Activated CD8-positive, alpha-beta T cell treated with anti-CD3 and anti-CD28 coated beads, Interleukin-2, amount 10 ng/mL, durations not matched to agents 7 days and 5 days (primary cell): ENCODE results near the gene EVL. TPM values are rescaled to one million over a fixed set of nuclear protein-coding genes. Genes with fewer than 3 reads are reported as not detected.
"Not testable (repeated sequence)": the region's sequence is repeated elsewhere in the genome, so short reads cannot be mapped to it uniquely, and the experiment has no call there.

Source experiments
- ATAC-seq: fragments of 150-1000 bp; cut with Tn5 transposase; one replicate; pipeline ENCODE4 v1.10.0; 2021; ENCODE audit warnings: moderate library complexity
- CTCF ChIA-PET: fragments of 350-600 bp; sonication (Branson Sonifier 250); formaldehyde crosslinking; loops from one replicate; lab custom pipeline; 2021; ENCODE audit warnings: antibody characterized with exemption; lab: Charles Lee
- POLR2A ChIA-PET: fragments of 350-600 bp; sonication (Branson Sonifier 250); formaldehyde crosslinking; loops from one replicate; lab custom pipeline; 2021; ENCODE audit warnings: antibody characterized with exemption; lab: Charles Lee
- DNase-seq: peaks from one replicate; pipeline ENCODE4 v3.0.0-alpha.2; 2020
- H3K27ac Mint-ChIP-seq: one replicate; pipeline ENCODE4 v1.8.0; 2021; ENCODE audit warnings: mild to moderate bottlenecking, mixed read lengths
- H3K27me3 Mint-ChIP-seq: one replicate; pipeline ENCODE4 v1.8.0; 2021; ENCODE audit warnings: low read depth, mixed read lengths
- H3K36me3 Mint-ChIP-seq: one replicate; pipeline ENCODE4 v1.8.0; 2021; ENCODE audit warnings: low read depth, mixed read lengths
- H3K4me1 Mint-ChIP-seq: one replicate; pipeline ENCODE4 v1.8.0; 2021; ENCODE audit warnings: low read depth, mixed read lengths
- H3K4me3 Mint-ChIP-seq: one replicate; pipeline ENCODE4 v1.8.0; 2021; ENCODE audit warnings: mild to moderate bottlenecking, mixed read lengths
- H3K9me3 Mint-ChIP-seq: one replicate; pipeline ENCODE4 v1.8.0; 2022; ENCODE audit warnings: mixed read lengths; ENCODE audit not compliant: insufficient read depth
- total RNA-seq, 2 experiments: library from RNA; stranded (reverse); gene quantifications; one replicate each; pipeline ENCODE4 v1.2.3, GENCODE V29; 2021

The EVL gene
- total RNA-seq, 2 experiments from 2014 or later = 863 to 926 TPM

DNA sequence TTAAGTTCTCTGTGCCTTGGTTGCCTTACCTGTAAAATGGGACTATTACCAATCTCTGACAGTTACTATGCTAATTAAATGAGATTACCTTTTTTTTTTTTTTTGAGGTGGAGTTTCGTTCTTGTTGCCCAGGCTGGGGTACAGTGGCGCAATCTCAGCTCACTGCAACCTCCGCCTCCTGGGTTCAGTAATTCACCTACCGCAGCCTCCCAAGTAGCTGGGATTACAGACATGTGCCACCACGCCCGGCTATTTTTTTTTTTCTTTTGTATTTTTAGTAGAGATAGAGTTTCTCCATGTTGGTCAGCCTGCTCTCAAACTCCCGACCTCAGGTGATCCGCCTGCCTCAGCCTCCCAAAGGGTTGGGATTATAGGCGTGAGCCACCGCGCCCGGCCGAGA, 35.2 kb upstream of the EVL start:
- POLR2A ChIA-PET = interaction anchor here (0.6 kb wide), 1 partner anchor 608 kb away, joined by 3 read pairs; no protein-coding TSS in a partner anchor
- ATAC-seq, CTCF ChIA-PET, H3K36me3 Mint-ChIP-seq, DNase-seq, H3K4me1 Mint-ChIP-seq, H3K27me3 Mint-ChIP-seq, H3K27ac Mint-ChIP-seq, H3K4me3 Mint-ChIP-seq, H3K9me3 Mint-ChIP-seq: not testable (repeated sequence)

DNA sequence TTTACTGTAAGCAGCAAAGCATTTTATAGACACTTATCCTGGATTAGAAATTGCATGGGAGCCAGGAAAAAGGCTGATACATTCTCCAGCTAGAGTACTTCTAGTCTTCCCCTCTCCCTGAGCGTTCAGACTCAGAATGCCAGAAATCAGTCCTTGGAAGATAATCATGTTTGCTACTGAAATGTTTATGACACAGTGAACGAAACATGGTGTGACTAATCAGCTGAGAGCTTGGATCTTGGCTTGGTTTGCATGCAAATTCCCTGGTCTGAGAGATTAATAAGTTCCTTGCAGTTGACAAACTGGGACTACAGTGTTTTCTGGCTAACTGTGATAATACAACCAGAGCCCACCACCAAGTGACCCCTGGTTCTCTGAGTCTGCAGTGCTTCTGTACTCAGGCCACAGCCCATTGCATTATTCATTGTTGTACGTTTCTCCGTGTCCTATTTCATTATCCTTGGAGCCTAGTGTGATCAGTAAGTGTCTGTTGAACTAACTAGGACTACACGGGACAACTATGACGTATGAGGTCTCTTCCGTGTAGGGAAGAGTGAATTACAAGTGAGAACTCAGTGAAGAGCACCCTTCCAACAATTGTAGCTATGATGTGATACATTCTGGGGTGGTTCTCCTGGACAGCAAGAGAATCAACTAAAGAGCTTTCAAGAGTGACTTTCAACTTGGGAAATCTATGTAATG, 34.6 kb upstream of the EVL start:
- peaks cover 4% of the 10 kb centered on the region for H3K4me1 Mint-ChIP-seq
- H3K4me3 Mint-ChIP-seq = no peak overlapping the region
- peaks cover 2% of the 10 kb centered on the region for H3K27me3 Mint-ChIP-seq
- POLR2A ChIA-PET = interaction anchor here (0.6 kb wide), 1 partner anchor 608 kb away, joined by 3 read pairs; no protein-coding TSS in a partner anchor
- no peaks in the 10 kb centered on the region for H3K9me3 Mint-ChIP-seq
- H3K27ac Mint-ChIP-seq = no peak overlapping the region
- ATAC-seq (no peak), DNase-seq (no peak)
- peaks cover 5% of the 10 kb centered on the region for H3K36me3 Mint-ChIP-seq
- CTCF ChIA-PET = interaction anchor here (1.0 kb wide), 1 partner anchor 47 kb away, joined by 3 read pairs; no protein-coding TSS in a partner anchor

DNA sequence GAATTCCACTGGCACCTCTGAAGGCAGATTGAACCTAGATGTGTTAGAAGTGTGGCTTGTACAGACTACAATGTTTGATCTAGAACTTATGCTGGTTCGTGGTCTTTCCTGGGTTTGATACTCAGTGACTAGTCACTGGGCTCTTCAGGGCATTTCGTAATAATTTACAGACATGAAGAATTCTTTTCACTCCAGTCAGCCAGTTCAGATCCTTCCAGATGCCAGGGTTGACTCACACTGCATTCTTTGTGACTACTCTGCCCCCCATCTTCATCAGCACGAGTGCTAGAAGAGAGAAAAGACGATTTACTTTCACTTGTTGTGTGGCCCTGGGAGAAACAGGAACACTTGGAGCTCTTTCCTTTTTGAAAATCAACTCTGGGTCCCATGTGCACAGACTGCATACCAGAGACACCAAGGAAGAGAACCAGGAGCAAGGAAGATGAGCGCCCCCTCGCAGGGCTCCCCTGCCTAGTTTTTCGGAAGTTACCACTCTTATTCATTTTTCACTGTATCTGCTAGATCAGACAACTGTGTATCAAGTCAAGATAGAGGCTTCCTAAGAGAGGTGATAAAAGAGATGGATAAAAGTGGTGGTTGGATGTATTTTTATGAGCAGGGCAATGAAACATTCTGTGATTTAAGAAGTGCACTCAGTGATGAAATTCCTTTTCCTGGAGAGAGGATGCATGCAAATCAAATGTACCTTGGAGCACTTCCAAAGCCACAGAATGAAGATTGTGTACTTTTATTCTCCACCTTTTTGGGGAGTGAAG, 33.5 kb upstream of the EVL start:
- ChIA-PET POLR2A (interaction anchor here (0.7 kb wide), 1 partner anchor 36 kb away, joined by 5 read pairs; no protein-coding TSS in a partner anchor), CTCF (interaction anchor here (1.0 kb wide), 1 partner anchor 48 kb away, joined by 3 read pairs; no protein-coding TSS in a partner anchor)
- Mint-ChIP-seq H3K36me3 (peaks cover 5% of the 10 kb centered on the region), H3K9me3 (no peaks in the 10 kb centered on the region), H3K4me3 (no peak overlapping the region), H3K4me1 (peaks cover 4% of the 10 kb centered on the region), H3K27me3 (peaks cover 2% of the 10 kb centered on the region), H3K27ac (peak overlapping the region; percentile 43)
- no peak for DNase-seq
- no peak for ATAC-seq

DNA sequence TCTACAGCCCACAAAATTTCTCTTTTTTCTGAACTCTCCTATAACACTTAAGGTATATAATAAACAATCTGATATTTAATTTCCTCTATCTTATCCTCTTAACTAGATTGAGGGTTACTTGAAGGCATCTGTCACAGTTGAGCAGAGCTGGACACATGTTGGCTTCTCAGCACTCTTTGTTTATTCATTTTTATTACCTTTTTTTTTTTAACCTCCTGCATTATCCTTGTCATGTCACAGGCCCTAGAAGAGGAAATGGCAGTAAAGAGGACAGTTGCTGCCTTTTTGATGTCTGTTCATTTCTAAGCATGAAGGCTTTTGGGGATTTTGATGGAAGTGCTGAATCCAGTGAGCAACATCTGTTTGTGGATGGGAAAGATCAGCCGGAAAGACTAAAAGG, 32.5 kb upstream of the EVL start:
- Mint-ChIP-seq H3K4me3 (no peak overlapping the region), H3K27ac (no peak overlapping the region), H3K36me3 (peaks cover 5% of the 10 kb centered on the region), H3K9me3 (no peaks in the 10 kb centered on the region), H3K4me1 (peaks cover 4% of the 10 kb centered on the region), H3K27me3 (no peaks in the 10 kb centered on the region)
- CTCF ChIA-PET = interaction anchor here (0.9 to 1.8 kb wide), 3 partner anchors 40 to 189 kb away, joined by 3 to 6 read pairs (median 4); no protein-coding TSS in a partner anchor
- ATAC-seq (no peak), DNase-seq (no peak)
- POLR2A ChIA-PET = interaction anchor here (0.7 to 1.3 kb wide), 2 partner anchors 8 to 35 kb away, joined by 3 to 5 read pairs; no protein-coding TSS in a partner anchor

DNA sequence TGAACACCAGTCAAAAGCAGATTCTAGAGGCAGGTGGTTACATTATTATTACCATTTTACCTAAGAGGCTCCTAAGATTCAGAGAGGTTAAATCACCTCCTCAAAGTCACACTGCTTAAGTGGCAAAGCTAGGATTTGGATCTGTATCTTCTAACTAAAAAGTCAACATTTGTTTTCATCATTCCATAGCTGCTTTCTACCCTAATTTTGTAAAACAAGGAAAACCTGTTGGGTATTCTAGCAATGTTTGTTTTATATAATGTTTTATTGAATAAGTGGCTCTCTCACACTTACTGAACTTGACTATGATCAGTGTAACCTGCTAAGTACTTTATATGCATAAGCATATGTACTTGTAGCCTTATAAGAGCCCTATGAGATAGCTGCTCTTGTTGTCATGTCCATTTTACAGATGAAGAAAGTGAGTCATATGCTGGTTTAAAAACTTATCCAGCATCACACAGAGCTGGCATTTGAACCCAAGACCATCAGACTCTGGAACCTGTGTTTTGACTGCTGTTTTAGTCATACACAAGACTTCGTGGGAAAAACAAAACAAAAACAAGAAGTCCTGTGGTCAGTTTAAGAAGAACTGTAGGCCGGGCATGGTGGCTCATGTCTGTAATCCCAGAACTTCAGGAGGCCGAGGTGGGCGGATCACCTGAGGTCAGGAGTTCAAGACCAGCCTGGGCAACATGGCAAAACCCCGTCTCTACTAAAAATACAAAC, 31.7 kb upstream of the EVL start:
- Mint-ChIP-seq H3K4me1 (peaks cover 4% of the 10 kb centered on the region), H3K36me3 (peaks cover 5% of the 10 kb centered on the region), H3K4me3 (no peak overlapping the region), H3K9me3 (no peaks in the 10 kb centered on the region), H3K27ac (no peak overlapping the region), H3K27me3 (no peaks in the 10 kb centered on the region)
- no peak for ATAC-seq
- POLR2A ChIA-PET = interaction anchor here (1.3 kb wide), 1 partner anchor 9 kb away, joined by 3 read pairs; no protein-coding TSS in a partner anchor
- no peak for DNase-seq
- CTCF ChIA-PET = interaction anchor here (0.9 to 1.8 kb wide), 3 partner anchors 39 to 189 kb away, joined by 3 to 6 read pairs (median 4); no protein-coding TSS in a partner anchor

DNA sequence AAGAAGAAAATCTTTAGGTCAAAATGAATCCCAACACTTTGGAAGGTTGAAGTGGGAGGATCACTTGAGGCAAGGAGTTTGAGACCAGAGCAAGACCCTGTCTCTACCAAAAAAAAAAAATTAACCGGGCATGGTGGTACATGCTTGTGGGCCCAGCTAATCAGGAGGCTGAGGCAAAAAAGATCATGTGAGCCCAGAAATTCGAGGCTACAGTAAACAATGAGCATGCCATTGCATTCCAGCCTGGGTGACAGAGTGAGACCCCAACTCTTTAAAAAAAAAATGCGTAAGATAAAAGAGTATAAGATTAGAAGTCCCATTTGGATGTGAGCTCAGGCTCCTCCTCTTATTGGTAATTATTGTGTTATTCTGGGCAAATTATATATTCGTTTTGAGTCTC, 30.8 kb upstream of the EVL start:
- H3K27ac Mint-ChIP-seq = no peak overlapping the region
- peaks cover 4% of the 10 kb centered on the region for H3K4me1 Mint-ChIP-seq
- ATAC-seq (no peak), DNase-seq (no peak)
- H3K9me3 Mint-ChIP-seq = no peaks in the 10 kb centered on the region
- no peaks in the 10 kb centered on the region for H3K27me3 Mint-ChIP-seq
- H3K4me3 Mint-ChIP-seq = no peak overlapping the region
- H3K36me3 Mint-ChIP-seq = peaks cover 5% of the 10 kb centered on the region
- ChIA-PET POLR2A (interaction anchor here (0.6 kb wide), 2 partner anchors 117 to 407 kb away, joined by 3 read pairs; no protein-coding TSS in a partner anchor), CTCF (interaction anchor here (1.0 kb wide), 1 partner anchor 74 kb away, joined by 3 read pairs; no protein-coding TSS in a partner anchor)

DNA sequence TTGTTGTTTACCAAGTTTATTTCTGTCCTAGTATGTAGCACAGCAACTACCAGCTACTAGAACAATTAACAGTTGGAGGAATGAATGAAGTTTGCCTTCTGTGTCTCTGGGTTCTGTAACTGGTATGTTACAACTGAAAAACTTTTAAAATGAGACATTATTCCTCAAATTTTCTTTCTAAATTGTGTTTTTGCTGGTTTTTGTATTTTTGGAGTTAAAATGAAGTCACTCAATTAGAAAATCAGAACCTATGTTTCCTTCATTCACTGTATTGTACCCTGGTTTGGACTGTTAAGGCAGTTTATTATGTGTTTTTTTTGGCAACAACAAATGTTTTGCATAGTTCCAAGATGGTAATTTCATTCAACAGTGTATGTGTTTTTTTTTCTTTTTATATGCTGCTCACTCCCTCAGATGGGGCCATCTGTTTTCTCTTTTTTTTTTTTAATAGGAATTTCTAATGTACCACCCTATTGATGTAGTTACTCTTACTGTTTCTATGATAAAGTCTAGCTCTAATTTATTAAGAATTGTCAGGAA, 30.2 kb upstream of the EVL start:
- H3K36me3 Mint-ChIP-seq = peaks cover 5% of the 10 kb centered on the region

DNA sequence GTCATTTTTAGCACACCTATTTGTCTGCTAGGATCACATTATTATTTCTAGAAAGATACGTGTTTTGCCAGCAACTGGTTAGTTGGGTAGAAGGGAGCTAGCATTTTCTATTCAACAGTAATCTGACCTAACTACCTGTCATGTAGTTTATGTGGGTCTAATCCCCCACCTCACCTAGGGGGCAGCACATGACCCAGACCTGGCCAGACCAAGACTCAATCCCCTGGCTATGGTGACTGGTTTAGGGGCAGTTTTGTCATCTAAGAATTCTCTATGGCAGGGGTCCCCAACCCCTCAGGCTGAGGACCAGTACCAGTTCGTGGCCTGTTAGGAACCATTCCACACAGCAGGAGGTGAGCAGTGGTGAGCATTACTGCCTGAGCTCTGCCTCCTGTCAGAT, 29.5 kb upstream of the EVL start:
- CTCF ChIA-PET = interaction anchor here (0.8 to 1.3 kb wide), 5 partner anchors 15 to 40 kb away, joined by 3 read pairs; no protein-coding TSS in a partner anchor
- POLR2A ChIA-PET = interaction anchor here (0.6 kb wide), 1 partner anchor 29 kb away, joined by 4 read pairs; the partner anchor contains the start of gene EVL
- Mint-ChIP-seq H3K9me3 (no peaks in the 10 kb centered on the region), H3K27me3 (no peaks in the 10 kb centered on the region), H3K4me1 (peaks cover 10% of the 10 kb centered on the region), H3K36me3 (peaks cover 5% of the 10 kb centered on the region), H3K27ac (no peak overlapping the region), H3K4me3 (no peak overlapping the region)
- DNase-seq (no peak), ATAC-seq (no peak)

More for the DNA sequence above, 30.2 kb upstream of the EVL start:
- no peaks in the 10 kb centered on the region for H3K9me3 Mint-ChIP-seq
- H3K4me1 Mint-ChIP-seq = peaks cover 4% of the 10 kb centered on the region
- H3K27me3 Mint-ChIP-seq = no peaks in the 10 kb centered on the region
- H3K4me3 Mint-ChIP-seq = no peak overlapping the region
- CTCF ChIA-PET = interaction anchor here (0.6 to 1.3 kb wide), 4 partner anchors 14 to 73 kb away, joined by 3 read pairs; no protein-coding TSS in a partner anchor
- DNase-seq (no peak), ATAC-seq (no peak)
- POLR2A ChIA-PET = interaction anchor here (0.6 kb wide), 1 partner anchor 116 kb away, joined by 3 read pairs; no protein-coding TSS in a partner anchor
- H3K27ac Mint-ChIP-seq = no peak overlapping the region

DNA sequence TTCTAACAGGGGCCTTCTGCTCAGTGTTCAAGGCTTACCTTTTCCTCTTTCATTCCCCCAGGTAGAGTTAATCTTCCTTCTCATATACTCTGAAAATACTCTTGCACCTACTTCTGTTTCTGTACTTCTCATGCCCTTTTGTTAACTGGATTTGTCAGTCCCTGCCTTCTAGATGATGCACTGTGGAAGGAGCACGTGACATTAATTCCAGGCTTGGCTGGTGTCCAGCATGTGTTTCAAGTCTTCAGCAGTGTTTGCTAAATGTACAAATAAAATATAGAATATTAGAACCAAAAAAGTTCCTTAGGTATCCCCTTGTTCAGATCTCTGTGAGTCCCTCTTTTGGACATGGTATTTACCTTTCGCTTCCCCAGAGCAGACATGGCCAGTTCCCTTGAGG, 27.9 kb upstream of the EVL start:
- CTCF ChIA-PET = interaction anchor here (0.7 to 3.8 kb wide), 6 partner anchors 11 to 71 kb away, joined by 3 to 12 read pairs (median 4); no protein-coding TSS in a partner anchor
- POLR2A ChIA-PET = no interaction called here
- H3K4me1 Mint-ChIP-seq = peaks cover 10% of the 10 kb centered on the region

DNA sequence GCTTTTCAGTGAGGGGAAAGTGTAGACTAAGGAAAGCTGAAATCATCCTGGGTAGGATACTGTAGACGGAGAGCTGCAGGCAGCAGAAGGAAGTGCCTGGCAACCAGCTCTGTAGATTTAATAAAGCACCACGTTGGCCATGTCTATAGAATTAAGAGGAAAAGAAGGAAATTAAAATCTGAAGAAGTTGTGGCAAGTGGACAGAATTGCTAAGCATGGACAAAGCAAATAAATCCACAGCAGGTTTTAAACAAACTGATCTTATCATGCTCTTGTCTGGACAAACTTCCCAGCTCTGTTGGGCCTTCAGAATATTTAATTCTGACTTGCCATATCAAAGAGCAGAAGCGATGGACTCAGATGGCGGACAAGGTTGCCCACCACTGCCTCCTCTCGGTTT, 27.2 kb upstream of the EVL start:
- ATAC-seq (no peak), DNase-seq (no peak)
- POLR2A ChIA-PET = no interaction called here
- CTCF ChIA-PET = interaction anchor here (0.8 to 3.8 kb wide), 6 partner anchors 10 to 155 kb away, joined by 3 to 12 read pairs (median 8); no protein-coding TSS in a partner anchor
- peaks cover 10% of the 10 kb centered on the region for H3K4me1 Mint-ChIP-seq
- H3K4me3 Mint-ChIP-seq = no peak overlapping the region
- no peaks in the 10 kb centered on the region for H3K27me3 Mint-ChIP-seq
- no peaks in the 10 kb centered on the region for H3K36me3 Mint-ChIP-seq
- H3K27ac Mint-ChIP-seq = no peak overlapping the region
- no peaks in the 10 kb centered on the region for H3K9me3 Mint-ChIP-seq

More for the DNA sequence above, 27.9 kb upstream of the EVL start:
- Mint-ChIP-seq H3K27me3 (no peaks in the 10 kb centered on the region), H3K9me3 (no peaks in the 10 kb centered on the region), H3K27ac (no peak overlapping the region), H3K36me3 (no peaks in the 10 kb centered on the region), H3K4me3 (no peak overlapping the region)
- ATAC-seq = no peak
- no peak for DNase-seq
